ENCODE measurements around the gene SH3BP5L. TPM values are rescaled to one million over a fixed set of nuclear protein-coding genes. Genes with fewer than 3 reads are reported as not detected.
A peak's percentile ranks its signal among the peaks of the same experiment; 100 is the strongest.

The SH3BP5L gene
- total and polyA plus RNA-seq, 4 donors = 16.4 to 25.5 (median 17.5) TPM

DNA sequence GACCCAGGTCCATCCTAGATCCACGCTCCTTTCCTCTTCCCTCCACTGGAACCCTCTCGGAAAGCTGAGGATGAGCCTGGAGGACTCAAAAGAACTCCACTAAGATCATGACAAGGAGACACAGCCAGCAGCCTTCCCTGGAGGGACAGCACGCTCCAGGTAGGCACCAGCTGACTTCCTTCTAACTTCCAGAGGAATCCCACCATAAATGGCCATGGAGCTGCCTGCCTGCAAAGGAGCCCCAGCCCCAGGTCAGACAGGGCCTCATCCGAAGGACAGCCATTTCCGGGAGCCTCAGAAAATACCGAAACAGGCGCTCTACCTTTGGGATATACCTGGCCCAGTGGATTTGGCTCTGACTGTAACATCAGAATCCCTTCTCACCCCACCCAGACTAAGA is 4.1 kb downstream of the SH3BP5L start:
- H3K9ac ChIP-seq (ENCODE audit: insufficient read depth in 1 of 2, low read length in 2 of 2) = no peak overlapping the region
- ATAC-seq (ENCODE audit: insufficient read depth, low FRiP score) = no peak
- H3K36me3 ChIP-seq (ENCODE audit: control insufficient read depth in 4 of 4, insufficient read depth in 4 of 4, low read length in 4 of 4) = peaks cover 0 to 23% (median 18%) of the 10 kb centered on the region in 4 donors

DNA sequence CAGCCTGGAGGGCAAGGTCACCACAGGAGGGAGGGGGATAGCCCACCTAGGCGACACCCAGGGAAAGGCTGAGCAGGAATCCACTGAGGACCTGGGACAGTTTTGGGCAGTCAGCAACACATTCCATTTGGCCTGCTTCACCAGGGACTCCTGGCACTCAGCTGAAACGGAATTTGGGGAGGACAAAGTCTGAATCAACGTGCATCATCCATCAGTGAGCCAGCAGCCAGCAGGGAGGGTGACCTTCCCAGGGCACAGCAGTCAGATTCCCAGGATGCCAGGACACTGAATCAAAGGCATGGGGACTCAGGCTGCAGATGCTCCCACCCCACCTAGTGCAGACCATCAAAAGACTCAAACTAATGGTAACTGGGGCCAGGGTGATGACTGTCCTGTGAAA is 4.6 kb downstream of the SH3BP5L start:
- TF ChIP-seq, protein P1, sequence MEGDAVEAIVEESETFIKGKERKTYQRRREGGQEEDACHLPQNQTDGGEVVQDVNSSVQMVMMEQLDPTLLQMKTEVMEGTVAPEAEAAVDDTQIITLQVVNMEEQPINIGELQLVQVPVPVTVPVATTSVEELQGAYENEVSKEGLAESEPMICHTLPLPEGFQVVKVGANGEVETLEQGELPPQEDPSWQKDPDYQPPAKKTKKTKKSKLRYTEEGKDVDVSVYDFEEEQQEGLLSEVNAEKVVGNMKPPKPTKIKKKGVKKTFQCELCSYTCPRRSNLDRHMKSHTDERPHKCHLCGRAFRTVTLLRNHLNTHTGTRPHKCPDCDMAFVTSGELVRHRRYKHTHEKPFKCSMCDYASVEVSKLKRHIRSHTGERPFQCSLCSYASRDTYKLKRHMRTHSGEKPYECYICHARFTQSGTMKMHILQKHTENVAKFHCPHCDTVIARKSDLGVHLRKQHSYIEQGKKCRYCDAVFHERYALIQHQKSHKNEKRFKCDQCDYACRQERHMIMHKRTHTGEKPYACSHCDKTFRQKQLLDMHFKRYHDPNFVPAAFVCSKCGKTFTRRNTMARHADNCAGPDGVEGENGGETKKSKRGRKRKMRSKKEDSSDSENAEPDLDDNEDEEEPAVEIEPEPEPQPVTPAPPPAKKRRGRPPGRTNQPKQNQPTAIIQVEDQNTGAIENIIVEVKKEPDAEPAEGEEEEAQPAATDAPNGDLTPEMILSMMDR (IDR thresholded peaks at IDR 0.05; ENCODE audit: control extremely low read depth, extremely low read depth) = no peak
- Histone ChIP-seq H3K4me1 (ENCODE audit: control insufficient read depth in 5 of 5, insufficient read depth in 5 of 5, low read length in 5 of 5) (peaks cover 12 to 34% (median 25%) of the 10 kb centered on the region in 5 donors), H3K27me3 (ENCODE audit: control insufficient read depth in 3 of 3, insufficient read depth in 3 of 3, low read length in 2 of 3) (no peaks in the 10 kb centered on the region), H3K36me3 (ENCODE audit: control insufficient read depth in 4 of 4, insufficient read depth in 4 of 4, low read length in 4 of 4) (peaks cover 4 to 28% (median 23%) of the 10 kb centered on the region in 4 donors), H3K4me3 (no peak overlapping the region), H3K27ac (ENCODE audit: low read depth in 1 of 2, low read length in 1 of 2) (peak overlapping the region in 1 of 2 donors; percentile 62), H3K9ac (ENCODE audit: insufficient read depth in 1 of 2, low read length in 2 of 2) (no peak overlapping the region), H3K9me3 (ENCODE audit: control insufficient read depth in 4 of 4, insufficient read depth in 3 of 4, low read length in 3 of 4) (no peaks in the 10 kb centered on the region)
- WGBS, 2 donors = 69 to 89% methylated on average over 3 of the region's 3 CpGs
- DNase-seq (no peak), ATAC-seq (ENCODE audit: insufficient read depth, low FRiP score) (no peak)

More for the DNA sequence above, 4.1 kb downstream of the SH3BP5L start:
- DNase-seq = no peak
- TF ChIP-seq, protein P1 (IDR thresholded peaks at IDR 0.05; ENCODE audit: control extremely low read depth, extremely low read depth) = no peak
- Histone ChIP-seq H3K27ac (ENCODE audit: low read depth in 1 of 2, low read length in 1 of 2) (peak overlapping the region in 1 of 2 donors; percentile 62), H3K27me3 (ENCODE audit: control insufficient read depth in 3 of 3, insufficient read depth in 3 of 3, low read length in 2 of 3) (no peaks in the 10 kb centered on the region), H3K4me3 (no peak overlapping the region), H3K4me1 (ENCODE audit: control insufficient read depth in 5 of 5, insufficient read depth in 5 of 5, low read length in 5 of 5) (peaks cover 13 to 34% (median 25%) of the 10 kb centered on the region in 5 donors), H3K9me3 (ENCODE audit: control insufficient read depth in 4 of 4, insufficient read depth in 3 of 4, low read length in 3 of 4) (no peaks in the 10 kb centered on the region)
- WGBS, 2 donors = 97 to 99% methylated on average over 7 of the region's 7 CpGs

DNA sequence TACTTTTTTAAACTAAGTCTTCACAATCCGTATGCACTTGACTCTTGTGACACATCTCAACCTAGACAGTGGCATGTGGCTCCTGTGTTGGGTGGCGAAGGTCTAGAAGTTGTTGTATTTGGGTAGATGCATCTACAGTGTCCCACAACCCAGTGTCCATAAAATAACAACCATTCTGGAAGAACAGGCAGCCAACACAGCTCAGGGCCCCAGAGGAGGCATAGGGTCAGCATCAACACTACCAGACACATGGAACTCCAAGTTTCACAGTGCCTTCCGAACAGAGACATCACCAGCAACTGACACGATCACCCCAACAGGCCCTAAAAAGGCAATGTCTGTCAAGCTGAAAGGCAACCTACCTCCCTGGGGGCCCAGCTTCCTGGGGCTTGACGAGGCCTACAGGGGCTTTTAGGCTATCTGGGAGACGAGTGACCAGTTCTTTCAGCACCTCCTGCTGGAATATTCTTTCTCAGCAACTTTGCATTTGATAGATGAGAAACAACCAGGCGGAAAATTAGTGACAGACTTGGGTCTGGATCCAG is 5.6 kb downstream of the SH3BP5L start:
- DNase-seq = no peak
- peaks cover 8 to 33% (median 30%) of the 10 kb centered on the region in 4 donors for H3K36me3 ChIP-seq (ENCODE audit: control insufficient read depth in 4 of 4, insufficient read depth in 4 of 4, low read length in 4 of 4)
- TF ChIP-seq, protein P1 (IDR thresholded peaks at IDR 0.05; ENCODE audit: control extremely low read depth, extremely low read depth) = no peak

More for the DNA sequence above, 5.6 kb downstream of the SH3BP5L start:
- peaks cover 12 to 32% (median 22%) of the 10 kb centered on the region in 5 donors for H3K4me1 ChIP-seq (ENCODE audit: control insufficient read depth in 5 of 5, insufficient read depth in 5 of 5, low read length in 5 of 5)
- no peak overlapping the region for H3K27ac ChIP-seq (ENCODE audit: low read depth in 1 of 2, low read length in 1 of 2)
- ATAC-seq (ENCODE audit: insufficient read depth, low FRiP score) = no peak
- no peak overlapping the region for H3K4me3 ChIP-seq
- H3K27me3 ChIP-seq (ENCODE audit: control insufficient read depth in 3 of 3, insufficient read depth in 3 of 3, low read length in 2 of 3) = no peaks in the 10 kb centered on the region
- H3K9ac ChIP-seq (ENCODE audit: insufficient read depth in 1 of 2, low read length in 2 of 2) = no peak overlapping the region
- no peaks in the 10 kb centered on the region for H3K9me3 ChIP-seq (ENCODE audit: control insufficient read depth in 4 of 4, insufficient read depth in 3 of 4, low read length in 3 of 4)
- WGBS, 2 donors = 90 to 91% methylated on average over 7 of the region's 7 CpGs

All from lung (tissue), 12 donors.